Common myeloid progenitor, CD34-positive (primary cell): ENCODE results near the gene PTPRE.

Source experiments
- CTCF ChIA-PET: fragments of 350-600 bp; sonication (Branson Sonifier 250); formaldehyde crosslinking; loops from one replicate; lab custom pipeline; 2021; ENCODE audit warnings: antibody characterized with exemption; lab: Charles Lee
- POLR2A ChIA-PET: fragments of 350-600 bp; sonication (Branson Sonifier 250); formaldehyde crosslinking; loops from one replicate; lab custom pipeline; 2021; ENCODE audit warnings: antibody characterized with exemption; lab: Charles Lee
- DNase-seq, 3 donors: peaks; one replicate each; pipeline versions ENCODE4 v3.0.0 to v3.0.0-alpha.2; 2013
- H3K27ac ChIP-seq, 2 experiments: 1 replicate in 1 of 2; 2 replicates in 1 of 2; pipeline ENCODE4 v1.7.0; 2013; ENCODE audit warnings: inconsistent platforms in 2 of 2, low read length in 2 of 2, mild to moderate bottlenecking in 2 of 2, low read depth in 1 of 2, moderate library complexity in 1 of 2; ENCODE audit not compliant: severe bottlenecking in 2 of 2, insufficient read depth in 1 of 2, poor library complexity in 1 of 2
- H3K27me3 ChIP-seq, 5 experiments: replicated peaks in 2 of 5; 1 replicate in 3 of 5; 2 replicates in 2 of 5; pipeline versions ENCODE4 v1.6.1 to v1.7.0; 2013; ENCODE audit warnings: low read length in 4 of 5, mild to moderate bottlenecking in 2 of 5, moderate library complexity in 2 of 5, inconsistent platforms in 1 of 5; ENCODE audit not compliant: insufficient read depth in 5 of 5, control insufficient read depth in 4 of 5
- H3K36me3 ChIP-seq, 4 experiments: 1 replicate in 2 of 4; 2 replicates in 2 of 4; pipeline versions ENCODE4 v1.6.1 to v1.7.0; 2013; ENCODE audit warnings: low read length in 3 of 4, control low read depth in 1 of 4, mild to moderate bottlenecking in 1 of 4; ENCODE audit not compliant: control insufficient read depth in 4 of 4, insufficient read depth in 4 of 4
- H3K4me1 ChIP-seq, 4 experiments: 1 replicate in 3 of 4; 2 replicates in 1 of 4; pipeline versions ENCODE4 v1.6.1 to v1.7.1; 2013; ENCODE audit warnings: low read length in 3 of 4, mild to moderate bottlenecking in 3 of 4, control low read depth in 1 of 4, inconsistent platforms in 1 of 4, moderate library complexity in 1 of 4; ENCODE audit not compliant: control insufficient read depth in 4 of 4, insufficient read depth in 4 of 4; ENCODE audit errors: control extremely low read depth in 1 of 4
- H3K4me3 ChIP-seq, 7 experiments: 1 replicate in 4 of 7; 2 replicates in 3 of 7; pipeline versions ENCODE4 v1.5.1 to v1.7.0; 2013; ENCODE audit warnings: mild to moderate bottlenecking in 7 of 7, low read length in 6 of 7, moderate library complexity in 6 of 7, inconsistent platforms in 2 of 7, low read depth in 2 of 7, control low read depth in 1 of 7; ENCODE audit not compliant: insufficient read depth in 4 of 7, control insufficient read depth in 1 of 7; ENCODE audit errors: extremely low read depth in 1 of 7
- H3K9me3 ChIP-seq, 5 experiments: 1 replicate in 4 of 5; 2 replicates in 1 of 5; pipeline versions ENCODE4 v1.6.1 to v1.7.1; 2013; ENCODE audit warnings: low read length in 4 of 5, mild to moderate bottlenecking in 2 of 5, inconsistent platforms in 1 of 5, low read depth in 1 of 5, moderate library complexity in 1 of 5; ENCODE audit not compliant: control insufficient read depth in 4 of 5, insufficient read depth in 2 of 5; ENCODE audit errors: control extremely low read depth in 1 of 5
- WGBS: methylation state at CpG from one replicate; pipeline ENCODE4 v1.1.5; 2013; ENCODE audit not compliant: insufficient coverage; 5-methylcytosine and 5-hydroxymethylcytosine counted together

The PTPRE gene

DNA sequence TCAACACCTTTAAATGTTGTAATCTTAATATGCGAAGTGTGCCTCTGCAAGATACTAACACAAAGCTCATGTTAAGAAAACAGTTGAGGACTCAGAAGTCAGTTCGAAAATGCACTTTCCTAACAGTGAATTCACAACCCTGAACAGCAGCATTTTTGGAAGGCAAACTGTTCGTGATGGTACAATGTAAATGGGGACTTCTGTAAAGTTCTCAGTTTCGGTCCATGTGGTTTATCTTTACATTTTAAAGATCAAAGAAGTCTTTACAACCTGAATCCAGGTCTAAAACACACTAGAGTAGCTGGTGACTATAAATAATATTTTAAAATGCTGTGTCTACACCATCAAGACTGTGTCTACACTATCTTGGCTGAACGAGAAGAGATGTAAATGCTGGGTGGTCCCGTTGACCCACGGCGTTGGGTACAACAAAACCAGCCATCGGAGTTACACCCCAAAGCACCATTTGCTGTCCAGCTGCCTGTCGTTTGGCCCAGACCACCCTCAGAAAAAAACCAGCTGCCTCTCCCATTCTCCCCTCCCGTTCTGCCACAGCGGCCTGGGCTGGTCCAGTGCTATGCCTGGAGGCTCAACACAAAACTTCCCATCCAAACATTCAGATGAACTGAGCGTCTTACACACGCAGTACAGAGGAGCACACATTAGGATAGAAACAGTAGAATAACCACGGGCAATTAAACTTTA, 176.4 kb downstream of the PTPRE start:
- POLR2A ChIA-PET = no interaction called here
- WGBS = 98% methylated on average over 8 of the region's 15 CpGs
- CTCF ChIA-PET = interaction anchor here (0.9 to 7.4 kb wide), 4 partner anchors 8 to 68 kb away, joined by 3 to 55 read pairs (median 4); no protein-coding TSS in a partner anchor
- Histone ChIP-seq H3K9me3 (no peaks in the 10 kb centered on the region), H3K27ac (no peak overlapping the region), H3K4me1 (no peaks in the 10 kb centered on the region), H3K27me3 (peaks cover 0 to 1% (median 0%) of the 10 kb centered on the region in 5 experiments), H3K36me3 (peaks cover 14 to 50% (median 33%) of the 10 kb centered on the region in 4 experiments), H3K4me3 (no peak overlapping the region)
- DNase-seq = no peak

DNA sequence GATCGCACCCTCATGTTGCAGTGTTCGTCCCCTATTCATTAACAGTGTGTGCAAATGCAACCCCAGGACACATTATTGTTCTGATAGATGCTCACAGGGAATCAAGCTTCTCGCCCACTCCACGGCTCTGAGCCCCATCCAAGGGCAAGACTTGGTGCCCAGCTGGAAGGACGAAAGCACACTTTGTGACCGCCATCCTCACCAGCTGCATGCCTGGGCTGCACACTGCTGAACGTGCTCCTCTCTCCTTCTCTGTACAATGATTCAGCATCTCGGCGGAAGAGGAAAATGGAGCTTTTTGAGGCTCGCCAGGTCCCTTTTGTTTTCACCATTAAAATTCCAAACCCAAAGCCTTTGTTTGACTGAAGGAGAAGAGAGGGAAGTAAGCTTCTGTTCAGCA, 177.5 kb downstream of the PTPRE start:
- Histone ChIP-seq H3K4me3 (no peak overlapping the region), H3K9me3 (no peaks in the 10 kb centered on the region), H3K27ac (no peak overlapping the region), H3K4me1 (no peaks in the 10 kb centered on the region), H3K36me3 (peaks cover 14 to 41% (median 26%) of the 10 kb centered on the region in 4 experiments), H3K27me3 (no peaks in the 10 kb centered on the region)
- ChIA-PET CTCF (interaction anchor here (1.2 to 7.4 kb wide), 3 partner anchors 9 to 67 kb away, joined by 3 to 55 read pairs (median 4); no protein-coding TSS in a partner anchor), POLR2A (no interaction called here)
- WGBS = 95% methylated on average over 9 of the region's 10 CpGs
- DNase-seq = no peak

DNA sequence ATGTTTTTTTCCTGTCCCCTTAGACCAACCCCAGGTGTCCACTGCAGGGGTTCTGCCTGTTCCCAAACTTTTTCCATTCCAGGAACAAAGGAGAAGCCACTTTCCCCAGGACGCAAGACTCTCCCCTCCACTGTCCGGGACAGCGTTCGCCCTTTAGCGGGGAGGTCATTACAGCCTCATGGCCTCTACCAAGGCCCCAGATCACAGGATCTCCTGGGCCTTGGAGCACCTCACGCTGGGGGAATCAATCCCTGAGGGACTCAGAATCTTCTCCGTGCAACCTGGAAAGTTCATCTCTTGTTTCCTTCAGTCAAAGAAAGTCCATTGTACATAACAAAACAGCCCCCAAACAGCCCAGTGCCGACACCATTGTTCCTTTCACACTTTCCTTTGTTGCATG, 178.1 kb downstream of the PTPRE start:
- 97% methylated on average over 8 of the region's 8 CpGs for WGBS
- CTCF ChIA-PET = interaction anchor here (1.2 to 7.4 kb wide), 2 partner anchors 9 to 67 kb away, joined by 4 to 55 read pairs; no protein-coding TSS in a partner anchor
- Histone ChIP-seq H3K36me3 (peaks cover 11 to 35% (median 22%) of the 10 kb centered on the region in 4 experiments), H3K27me3 (no peaks in the 10 kb centered on the region), H3K27ac (no peak overlapping the region), H3K4me3 (no peak overlapping the region), H3K9me3 (no peaks in the 10 kb centered on the region), H3K4me1 (no peaks in the 10 kb centered on the region)
- DNase-seq = no peak
- POLR2A ChIA-PET = no interaction called here

DNA sequence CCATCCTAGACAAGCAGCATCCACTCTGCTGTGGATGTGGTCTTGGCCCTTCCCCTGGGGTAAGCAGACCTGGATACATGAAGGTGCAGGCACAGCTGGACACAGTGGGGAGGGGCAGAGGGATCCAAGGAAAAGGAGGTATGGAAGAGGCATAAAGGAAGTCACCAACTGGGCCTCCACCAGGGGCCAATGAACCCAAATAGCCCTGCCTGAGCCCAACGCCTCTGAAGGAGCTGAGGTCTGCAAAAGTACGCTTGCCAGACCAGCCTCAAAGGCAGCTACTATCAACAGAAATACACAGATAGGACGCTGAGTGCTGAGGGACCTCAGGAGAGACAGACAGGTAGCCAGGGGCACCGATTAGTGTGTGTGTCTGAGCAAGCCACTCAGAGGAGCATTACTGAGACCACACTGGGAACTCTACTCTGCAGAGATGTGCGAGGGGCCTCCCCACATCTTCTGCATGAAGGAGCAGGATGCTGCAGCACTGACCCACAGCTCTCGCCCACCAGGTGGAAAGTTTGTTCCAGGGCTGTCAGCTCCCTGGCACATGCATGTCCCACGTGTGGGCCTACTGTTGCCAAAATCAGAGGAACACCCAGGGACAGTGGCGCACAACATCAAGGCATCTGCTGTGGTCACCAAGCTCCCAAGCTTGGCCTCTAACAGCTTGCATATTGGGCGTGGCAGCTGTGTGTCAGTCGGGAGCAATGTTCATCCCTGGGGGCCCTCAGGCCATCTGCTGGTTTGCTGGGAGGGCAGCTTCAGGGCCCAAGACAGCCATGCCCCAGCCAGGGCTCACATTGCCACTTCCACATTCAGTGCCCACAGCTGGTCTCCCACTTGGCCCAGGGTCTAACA, 179.3 kb downstream of the PTPRE start:
- H3K4me1 ChIP-seq = no peaks in the 10 kb centered on the region
- WGBS = 91% methylated on average over 10 of the region's 10 CpGs

DNA sequence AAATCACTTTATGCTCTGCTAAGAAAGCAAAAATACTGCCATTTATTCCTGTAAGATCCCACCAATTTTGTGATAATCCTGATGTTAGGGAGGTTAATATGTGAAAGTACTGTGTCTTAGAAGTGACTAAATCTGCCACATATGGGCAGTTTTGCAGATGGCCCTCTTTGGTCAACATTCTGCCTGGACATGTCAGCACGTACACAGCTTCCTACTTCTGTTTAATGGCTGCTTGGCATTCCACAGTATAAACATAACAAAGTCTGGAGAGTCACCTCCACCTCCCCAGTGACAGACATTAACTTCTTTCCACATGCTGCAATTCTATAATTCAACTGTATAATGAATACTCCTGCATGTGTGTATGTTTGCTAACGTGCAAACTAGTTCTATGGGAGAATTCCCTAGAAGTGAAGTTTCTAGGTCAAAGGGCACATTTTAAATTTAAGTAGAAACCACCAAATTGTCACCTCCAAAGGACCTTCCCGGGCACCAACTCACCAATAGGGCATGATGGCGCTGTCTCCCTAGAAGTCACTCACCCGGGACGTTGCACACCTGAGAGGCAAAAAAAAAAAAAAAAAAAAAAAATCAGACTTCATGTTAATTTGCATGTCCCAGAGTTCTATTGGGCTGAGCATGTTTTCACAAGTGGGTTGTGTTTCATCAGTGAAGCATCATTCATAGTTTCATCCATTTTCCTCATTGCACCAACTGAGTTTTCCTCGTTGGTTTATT, 180.4 kb downstream of the PTPRE start:
- Histone ChIP-seq H3K27me3 (no peaks in the 10 kb centered on the region), H3K36me3 (peaks cover 4 to 18% (median 11%) of the 10 kb centered on the region in 4 experiments), H3K9me3 (no peaks in the 10 kb centered on the region), H3K4me1 (no peaks in the 10 kb centered on the region), H3K4me3 (no peak overlapping the region), H3K27ac (no peak overlapping the region)
- 97% methylated on average over 6 of the region's 7 CpGs for WGBS
- CTCF ChIA-PET = no interaction called here
- POLR2A ChIA-PET = no interaction called here
- DNase-seq = no peak

More for the DNA sequence above, 179.3 kb downstream of the PTPRE start:
- ChIA-PET CTCF (no interaction called here), POLR2A (no interaction called here)
- H3K27me3 ChIP-seq = no peaks in the 10 kb centered on the region
- H3K4me3 ChIP-seq = no peak overlapping the region
- H3K36me3 ChIP-seq = peaks cover 4 to 22% (median 12%) of the 10 kb centered on the region in 4 experiments
- DNase-seq = no peak
- H3K27ac ChIP-seq = no peak overlapping the region
- H3K9me3 ChIP-seq = no peaks in the 10 kb centered on the region

DNA sequence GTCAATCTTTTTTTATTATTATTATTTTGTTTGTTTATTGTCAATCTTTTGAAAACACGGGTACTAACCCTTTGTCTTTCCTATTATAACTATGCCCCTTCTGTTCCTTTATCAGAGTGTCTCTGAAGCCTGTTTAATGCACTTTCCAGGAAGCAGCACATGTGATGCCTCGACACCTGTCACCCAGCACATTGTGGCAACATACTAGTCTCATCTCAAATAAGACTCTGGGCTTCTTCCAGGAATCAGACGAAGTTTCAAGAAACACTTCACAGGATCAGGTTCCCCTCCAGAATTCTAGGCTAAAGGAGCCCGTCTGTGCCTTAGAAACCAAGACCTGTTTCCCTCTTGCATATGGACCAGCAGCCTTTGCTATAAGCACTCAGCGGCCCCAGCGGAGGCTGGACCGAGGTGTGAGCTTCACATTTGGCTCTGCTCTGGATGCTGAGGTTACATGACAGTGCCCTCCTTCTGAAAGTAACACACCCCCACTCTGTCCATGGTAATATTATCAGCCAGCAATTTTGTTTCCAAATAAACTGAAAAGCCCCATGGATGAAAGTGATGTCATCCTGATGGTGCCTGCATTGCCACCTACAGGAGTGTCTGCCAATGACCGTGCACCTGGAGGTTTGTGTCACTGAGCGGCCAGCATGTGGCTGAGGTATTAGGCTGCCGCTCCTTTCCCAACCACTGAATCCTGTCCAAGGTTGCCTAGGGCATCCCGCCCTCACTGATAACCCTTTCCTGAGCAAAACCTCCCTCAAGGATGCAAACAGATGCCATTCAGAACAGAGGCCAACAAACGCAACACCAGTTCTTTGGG, 181.2 kb downstream of the PTPRE start:
- no peaks in the 10 kb centered on the region for H3K27me3 ChIP-seq
- H3K27ac ChIP-seq = no peak overlapping the region
- no peaks in the 10 kb centered on the region for H3K4me1 ChIP-seq
- no peak for DNase-seq
- POLR2A ChIA-PET = no interaction called here
- H3K9me3 ChIP-seq = no peaks in the 10 kb centered on the region
- CTCF ChIA-PET = no interaction called here
- H3K4me3 ChIP-seq = no peak overlapping the region
- peaks cover 4 to 17% (median 11%) of the 10 kb centered on the region in 4 experiments for H3K36me3 ChIP-seq
- WGBS = 79% methylated on average over 10 of the region's 12 CpGs
